ENCODE measurements around the gene BCAP29. TPM values are rescaled to one million over a fixed set of nuclear protein-coding genes. Genes with fewer than 3 reads are reported as not detected.
A peak's percentile ranks its signal among the peaks of the same experiment; 100 is the strongest.

BCAP29 gene
- total and polyA plus RNA-seq, 2 of the 4 experiments (the other 2 are of a cell fraction): 33.0 to 35.1 TPM

DNA sequence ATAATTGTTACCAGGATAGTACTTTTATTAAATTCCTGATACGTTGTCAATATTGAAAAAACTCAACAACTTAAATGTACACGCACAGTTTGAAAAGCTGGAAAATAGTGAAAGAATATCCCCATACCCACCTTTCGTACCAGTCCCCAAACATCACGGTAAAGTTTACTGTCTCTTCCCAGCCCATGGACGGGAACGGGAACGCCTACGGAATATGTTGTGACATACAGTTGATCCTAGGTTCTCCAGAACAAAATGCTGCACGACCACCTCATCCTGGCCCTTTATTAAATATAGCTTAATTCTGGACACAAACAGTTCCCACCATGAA, 527 bp upstream of the BCAP29 start:
- in situ Hi-C loops (cut with MboI; ENCODE audit: low sequenced_read_pairs): no loop called here
- TF ChIP-seq NFE2L2 (IDR thresholded peaks at IDR 0.05; ENCODE audit: low read depth, low read length) (no peak), CEBPB (IDR thresholded peaks at IDR 0.05; ENCODE audit: low read depth, low read length) (peak; percentile 40)
- DNase-seq (peak; percentile 28), ATAC-seq (ENCODE audit: low read depth) (peak; percentile 15)
- H3K56ac ChIP-seq (ENCODE audit: extremely low read depth, insufficient read depth, low read length): peak overlapping the region; percentile 75; the same call in 1 of the 2 replicates
- peaks cover 3% of the 10 kb centered on the region; the same call in 1 of the 2 replicates for H3K36me3 ChIP-seq (ENCODE audit: control insufficient read depth, insufficient read depth, low read length)
- peak overlapping the region; percentile 80; the same call in 1 of the 2 replicates for H2AK5ac ChIP-seq (ENCODE audit: low read depth, low read length)
- peak overlapping the region; percentile 74; the same call in 1 of the 2 replicates for H2BK120ac ChIP-seq (ENCODE audit: low read depth, low read length)
- peak overlapping the region; percentile 93 for H3K4me3 ChIP-seq (ENCODE audit: insufficient read depth, low read depth, low read length)
- H4K8ac ChIP-seq (ENCODE audit: low read depth in 2 of 2, low read length in 2 of 2): peak overlapping the region; percentile 89 to 100
- dilution Hi-C loops (cut with HindIII; ENCODE audit: low sequenced_read_pairs, unreplicated experiment): no loop called here
- ChIA-PET POLR2A (ENCODE audit: unreplicated experiment) (no interaction called here), CTCF (no interaction called here)
- H4K5ac ChIP-seq (ENCODE audit: low read depth, low read length): peak overlapping the region; percentile 27
- H3K9me1 ChIP-seq (ENCODE audit: insufficient read depth, low read length): no peaks in the 10 kb centered on the region
- H3K4ac ChIP-seq (ENCODE audit: low read depth, low read length): peak overlapping the region; percentile 56
- peak overlapping the region; percentile 98 for H3K4me2 ChIP-seq (ENCODE audit: low read depth, low read length)
- peak overlapping the region; percentile 85 for H3K23ac ChIP-seq (ENCODE audit: low read depth, low read length)
- no CpG with 5 or more reads among the region's 9 CpGs for WGBS, 2 experiments (ENCODE audit: extremely low coverage in 2 of 2, insufficient read length in 1 of 2)
- peak overlapping the region; percentile 53 for H3K14ac ChIP-seq (replicated peaks; ENCODE audit: low read depth, low read length)
- H3K4me1 ChIP-seq (ENCODE audit: control insufficient read depth, insufficient read depth, low read length): no peaks in the 10 kb centered on the region
- peak overlapping the region; percentile 96 for H2AFZ ChIP-seq (replicated peaks; ENCODE audit: low read length, poor library complexity)
- H2BK15ac ChIP-seq (ENCODE audit: low read depth, low read length): peak overlapping the region; percentile 97; the same call in 2 of the 3 replicates
- H3K9ac ChIP-seq (ENCODE audit: low read depth, low read length): peak overlapping the region; percentile 88
- peaks cover 12 to 33% of the 10 kb centered on the region in 2 experiments for H3K79me1 ChIP-seq (ENCODE audit: low read depth in 1 of 2, low read length in 2 of 2)
- H3K27me3 ChIP-seq (ENCODE audit: control insufficient read depth, insufficient read depth, low read length): no peaks in the 10 kb centered on the region
- H3K27ac ChIP-seq (ENCODE audit: insufficient read depth, low read length): peak overlapping the region; percentile 74
- peak overlapping the region; percentile 66 for H4K91ac ChIP-seq (ENCODE audit: insufficient read depth, low read depth, low read length)
- 0 out of 2 replicates have a peak overlapping the region, but pooled peaks have one; percentile 4 for H2BK20ac ChIP-seq (ENCODE audit: low read depth, low read length)
- H4K20me1 ChIP-seq (ENCODE audit: insufficient read depth, low read length): no peaks in the 10 kb centered on the region
- H2AK9ac ChIP-seq (replicated peaks; ENCODE audit: low read depth, low read length, poor library complexity): peak overlapping the region; percentile 67
- peak overlapping the region; percentile 85 for H3K18ac ChIP-seq (ENCODE audit: low read depth, low read length)
- no peaks in the 10 kb centered on the region for H3K9me3 ChIP-seq (ENCODE audit: control insufficient read depth, insufficient read depth, low read length)
- peak overlapping the region; percentile 57 for H2BK5ac ChIP-seq (ENCODE audit: low read depth, low read length, poor library complexity, severe bottlenecking)
- intact Hi-C loops (cut with micrococcal nuclease): no loop called here
- no TSS peak for BruUV-seq (replicated peaks)
